Measurements from ENCODE around the gene APOBEC3A. TPM values are rescaled to one million over a fixed set of nuclear protein-coding genes. Genes with fewer than 3 reads are reported as not detected.

The APOBEC3A gene
- polyA plus RNA-seq, 1 donor (not counting 4 experiments of a cell fraction or from before 2014, with no cell fraction given) = 0.50 TPM

DNA sequence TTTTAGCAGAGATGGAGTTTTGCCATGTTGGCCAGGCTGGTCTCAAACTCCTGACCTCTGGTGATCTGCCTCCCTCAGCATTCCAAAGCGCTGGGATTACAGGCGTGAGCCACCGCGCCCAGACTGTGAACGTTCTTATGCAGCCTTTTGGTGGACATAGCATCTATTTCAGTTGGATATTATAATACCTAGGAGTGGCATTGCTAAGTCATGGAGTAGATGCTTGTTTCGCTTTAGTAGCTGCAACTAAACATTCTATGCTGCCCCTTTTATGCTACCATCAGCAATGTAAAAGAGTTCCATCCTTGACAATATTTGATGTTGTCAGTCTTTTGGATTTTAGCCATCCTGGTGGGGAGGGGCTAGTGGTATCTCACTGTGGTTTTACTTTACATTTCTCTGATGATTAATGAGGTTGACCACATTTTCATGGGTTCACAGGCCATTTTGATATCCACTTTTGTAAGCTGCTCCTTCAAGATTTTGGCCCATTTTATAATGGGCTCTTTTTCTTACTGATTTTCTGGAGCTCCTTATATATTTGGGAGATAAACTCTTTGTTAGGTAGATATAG is 16.5 kb upstream of the APOBEC3A start:
- no peak for FAIRE-seq
- Histone ChIP-seq H3K9me1 (ENCODE audit: control insufficient read depth, extremely low read depth, insufficient read depth, low read length) (no peaks in the 10 kb centered on the region), H3K4me1 (ENCODE audit: control insufficient read depth, extremely low read depth, insufficient read depth, low read length) (no peaks in the 10 kb centered on the region), H3K36me3 (ENCODE audit: control insufficient read depth in 2 of 2, extremely low read depth in 1 of 2, insufficient read depth in 2 of 2, low read length in 2 of 2) (no peaks in the 10 kb centered on the region), H3K79me2 (ENCODE audit: control insufficient read depth, insufficient read depth, low read length) (no peaks in the 10 kb centered on the region), H3K4me3 (ENCODE audit: control insufficient read depth in 2 of 3, extremely low read depth in 1 of 3, insufficient read depth in 2 of 3, low read depth in 1 of 3, low read length in 3 of 3) (no peak overlapping the region), H4K20me1 (ENCODE audit: control insufficient read depth, extremely low read depth, insufficient read depth, low read length) (no peaks in the 10 kb centered on the region), H3K4me2 (ENCODE audit: control insufficient read depth, extremely low read depth, insufficient read depth, low read depth, low read length) (no peak overlapping the region), H3K9me3 (ENCODE audit: control insufficient read depth, low read depth, low read length) (no peaks in the 10 kb centered on the region), H2AFZ (ENCODE audit: control insufficient read depth, low read length) (no peak overlapping the region), H3K9ac (ENCODE audit: control insufficient read depth, extremely low read depth, insufficient read depth, low read length) (no peak overlapping the region), H3K27me3 (ENCODE audit: control insufficient read depth, extremely low read depth, insufficient read depth, low read length) (peaks cover 28% of the 10 kb centered on the region), H3K27ac (ENCODE audit: control insufficient read depth, insufficient read depth, low read length) (no peak overlapping the region)
- TF ChIP-seq EZH2 (IDR thresholded peaks at IDR 0.05; ENCODE audit: low read length) (no peak), CTCF (optimal IDR thresholded peaks at IDR 0.05 in 1 of 3, IDR thresholded peaks at IDR 0.05 in 1 of 3, conservative IDR thresholded peaks at IDR 0.05 in 1 of 3; ENCODE audit: extremely low read depth in 1 of 3, insufficient read depth in 2 of 3, low read length in 3 of 3) (no peak)
- dilution Hi-C loops (cut with MboI; ENCODE audit: extremely low pct_ligation_motif_present, low sequenced_read_pairs) = no loop called here
- no peak for DNase-seq (ENCODE audit: low read depth, low spot score)

GRCh38 chr22:38941488-38941987 is 15.9 kb upstream of the APOBEC3A start:
- H3K27ac ChIP-seq (ENCODE audit: control insufficient read depth, insufficient read depth, low read length) = no peak overlapping the region
- TF ChIP-seq EZH2 (IDR thresholded peaks at IDR 0.05; ENCODE audit: low read length) = no peak
- no peak for TF ChIP-seq CTCF (optimal IDR thresholded peaks at IDR 0.05 in 1 of 3, IDR thresholded peaks at IDR 0.05 in 1 of 3, conservative IDR thresholded peaks at IDR 0.05 in 1 of 3; ENCODE audit: extremely low read depth in 1 of 3, insufficient read depth in 2 of 3, low read length in 3 of 3)
- H3K9me3 ChIP-seq (ENCODE audit: control insufficient read depth, low read depth, low read length) = no peaks in the 10 kb centered on the region
- H4K20me1 ChIP-seq (ENCODE audit: control insufficient read depth, extremely low read depth, insufficient read depth, low read length) = no peaks in the 10 kb centered on the region
- no peak overlapping the region for H3K4me2 ChIP-seq (ENCODE audit: control insufficient read depth, extremely low read depth, insufficient read depth, low read depth, low read length)
- no peaks in the 10 kb centered on the region for H3K36me3 ChIP-seq (ENCODE audit: control insufficient read depth in 2 of 2, extremely low read depth in 1 of 2, insufficient read depth in 2 of 2, low read length in 2 of 2)
- H3K9me1 ChIP-seq (ENCODE audit: control insufficient read depth, extremely low read depth, insufficient read depth, low read length) = no peaks in the 10 kb centered on the region
- H2AFZ ChIP-seq (ENCODE audit: control insufficient read depth, low read length) = no peak overlapping the region
- no peak overlapping the region for H3K9ac ChIP-seq (ENCODE audit: control insufficient read depth, extremely low read depth, insufficient read depth, low read length)
- H3K79me2 ChIP-seq (ENCODE audit: control insufficient read depth, insufficient read depth, low read length) = no peaks in the 10 kb centered on the region
- peaks cover 26% of the 10 kb centered on the region for H3K27me3 ChIP-seq (ENCODE audit: control insufficient read depth, extremely low read depth, insufficient read depth, low read length)
- DNase-seq (ENCODE audit: low read depth, low spot score) (no peak), FAIRE-seq (no peak)
- no peak overlapping the region for H3K4me3 ChIP-seq (ENCODE audit: control insufficient read depth in 2 of 3, extremely low read depth in 1 of 3, insufficient read depth in 2 of 3, low read depth in 1 of 3, low read length in 3 of 3)
- dilution Hi-C loops (cut with MboI; ENCODE audit: extremely low pct_ligation_motif_present, low sequenced_read_pairs) = no loop called here
- H3K4me1 ChIP-seq (ENCODE audit: control insufficient read depth, extremely low read depth, insufficient read depth, low read length) = no peaks in the 10 kb centered on the region

Measured in keratinocyte (primary cell).